ENCODE results near the gene ADRA1B.

GRCh38 chr5:159982421-159983173, 66.3 kb downstream of the ADRA1B start:
- no peak for TF ChIP-seq CTCF (IDR thresholded peaks at IDR 0.05)
- no peak for TF ChIP-seq POLR2A (IDR thresholded peaks at IDR 0.05)
- TF ChIP-seq POLR2AphosphoS5 (IDR thresholded peaks at IDR 0.05), result no peak
